B cell (primary cell): ENCODE data around the gene DIPK2A. TPM values are rescaled to one million over a fixed set of nuclear protein-coding genes. Genes with fewer than 3 reads are reported as not detected.

Experiments used
- ATAC-seq: fragments of 200-7000 bp; cut with Tn5 transposase; one replicate; pipeline ENCODE4 v1.10.0; 2021; ENCODE audit warnings: low read depth, mild to moderate bottlenecking, moderate number of reproducible peaks, moderate library complexity
- CTCF ChIA-PET: fragments of 350-600 bp; sonication (Branson Sonifier 250); formaldehyde crosslinking; loops from one replicate; lab custom pipeline; 2021; ENCODE audit warnings: antibody characterized with exemption, inconsistent platforms; lab: Charles Lee
- POLR2A ChIA-PET: fragments of 350-600 bp; sonication (Branson Sonifier 250); formaldehyde crosslinking; loops from one replicate; lab custom pipeline; 2021; ENCODE audit warnings: antibody characterized with exemption; lab: Charles Lee
- DNase-seq: peaks from one replicate; pipeline ENCODE4 v3.0.0; 2013
- H2AFZ ChIP-seq: 2 replicates; pipeline ENCODE4 v1.6.1; 2012; ENCODE audit warnings: mild to moderate bottlenecking, low read depth, low read length; ENCODE audit not compliant: insufficient read depth, poor library complexity, severe bottlenecking
- H3K27ac ChIP-seq, 2 donors: 1 replicate in 1 of 2; 2 replicates in 1 of 2; pipeline ENCODE4 v1.5.1; 2012 to 2013; ENCODE audit warnings: low read length in 2 of 2, mild to moderate bottlenecking in 2 of 2, moderate library complexity in 1 of 2
- H3K27me3 ChIP-seq, 4 experiments: fragments of 200-600 bp in 1 of 4; sonication (generic) in 1 of 4; replicated peaks in 1 of 4; 1 replicate in 2 of 4; 2 replicates in 2 of 4; pipeline versions ENCODE4 v1.6.1 to v1.7.0; 2013 to 2016; ENCODE audit warnings: low read length in 3 of 4, mild to moderate bottlenecking in 2 of 4, mixed read lengths in 1 of 4, moderate library complexity in 1 of 4; ENCODE audit not compliant: insufficient read depth in 4 of 4, control insufficient read depth in 3 of 4; ENCODE audit errors: control extremely low read depth in 1 of 4
- H3K36me3 ChIP-seq, 2 experiments: replicated peaks in 1 of 2; 1 replicate in 1 of 2; 2 replicates in 1 of 2; pipeline versions ENCODE4 v1.6.1 to v1.7.1; 2013; ENCODE audit warnings: low read length in 1 of 2; ENCODE audit not compliant: insufficient read depth in 2 of 2, control insufficient read depth in 1 of 2; ENCODE audit errors: control extremely low read depth in 1 of 2, extremely low read depth in 1 of 2
- H3K4me1 ChIP-seq, 2 donors: fragments of 200-600 bp in 1 of 2; sonication (generic) in 1 of 2; 1 replicate in 1 of 2; 2 replicates in 1 of 2; pipeline versions ENCODE4 v1.5.1 to v1.6.1; 2013 to 2017; ENCODE audit warnings: low read length in 2 of 2; ENCODE audit not compliant: control insufficient read depth in 2 of 2, insufficient read depth in 2 of 2
- H3K4me2 ChIP-seq: replicated peaks from 2 replicates; pipeline ENCODE3; 2012; ENCODE audit warnings: mild to moderate bottlenecking, low read depth, low read length; ENCODE audit not compliant: poor library complexity, severe bottlenecking
- H3K4me3 ChIP-seq, 5 experiments: fragments of 200-600 bp in 1 of 5; sonication (generic) in 1 of 5; 1 replicate in 3 of 5; 2 replicates in 2 of 5; pipeline versions ENCODE4 v1.5.1 to v1.7.0; 2011 to 2016; ENCODE audit warnings: low read length in 4 of 5, mild to moderate bottlenecking in 4 of 5, low read depth in 2 of 5, control low read depth in 1 of 5, moderate library complexity in 1 of 5; ENCODE audit not compliant: insufficient read depth in 1 of 5; ENCODE audit errors: control extremely low read depth in 1 of 5, extremely low read depth in 1 of 5
- H3K79me2 ChIP-seq: fragments of 200-600 bp; sonication (generic); one replicate; pipeline ENCODE4 v1.6.0; 2016; ENCODE audit warnings: low read length; ENCODE audit not compliant: control insufficient read depth, insufficient read depth
- H3K9ac ChIP-seq: fragments of 200-600 bp; sonication (generic); 2 replicates; pipeline ENCODE4 v1.6.1; 2017; ENCODE audit warnings: mild to moderate bottlenecking, low read length, moderate library complexity
- H3K9me3 ChIP-seq, 3 donors: one replicate each; pipeline versions ENCODE4 v1.6.1 to v1.7.1; 2013; ENCODE audit warnings: low read length in 2 of 3; ENCODE audit not compliant: control insufficient read depth in 2 of 3, insufficient read depth in 1 of 3; ENCODE audit errors: control extremely low read depth in 1 of 3
- H4K20me1 ChIP-seq: 2 replicates; pipeline ENCODE4 v1.6.0; 2012; ENCODE audit warnings: mild to moderate bottlenecking, low read length; ENCODE audit not compliant: insufficient read depth, control insufficient read depth, poor library complexity, severe bottlenecking
- H3K27ac Mint-ChIP-seq: one replicate; pipeline ENCODE4 v1.8.0; 2021; ENCODE audit warnings: mixed read lengths
- H3K27me3 Mint-ChIP-seq: one replicate; pipeline ENCODE4 v1.8.0; 2021; ENCODE audit warnings: mixed read lengths
- H3K4me1 Mint-ChIP-seq: one replicate; pipeline ENCODE4 v1.8.0; 2021; ENCODE audit warnings: mixed read lengths
- H3K4me3 Mint-ChIP-seq: one replicate; pipeline ENCODE4 v1.8.0; 2021; ENCODE audit warnings: mixed read lengths
- H3K9me3 Mint-ChIP-seq: one replicate; pipeline ENCODE4 v1.8.0; 2022; ENCODE audit warnings: mixed read lengths; ENCODE audit not compliant: insufficient read depth
- EZH2 ChIP-seq: IDR thresholded peaks from 2 replicates; pipeline ENCODE4 v1.6.1; 2012; ENCODE audit warnings: borderline replicate concordance, low read depth, mild to moderate bottlenecking, moderate library complexity, low read length; ENCODE audit not compliant: insufficient read depth, poor library complexity, severe bottlenecking
- WGBS: methylation state at CpG from one replicate; pipeline ENCODE4 v1.1.5; 2013; ENCODE audit warnings: missing lambda C conversion rate; ENCODE audit not compliant: insufficient coverage; 5-methylcytosine and 5-hydroxymethylcytosine counted together
- intact Hi-C: fragments of 100-400 bp; cut with micrococcal nuclease; formaldehyde crosslinking; loops from one replicate; pipeline ENCODE4 v1.10.0; 2022
- polyA minus RNA-seq: library from RNA; depleted of rRNA, polyadenylated mRNA; stranded (reverse); fragments of >200 nt; gene quantifications from 2 replicates; pipeline ENCODE4 v1.2.3, GENCODE V29; 2012
- polyA plus RNA-seq: library from polyadenylated mRNA; depleted of rRNA; stranded (reverse); fragments of >200 nt; gene quantifications from 2 replicates; pipeline ENCODE4 v1.2.3, GENCODE V29; 2012
- total RNA-seq, 2 donors: library from RNA; stranded (reverse); fragments of 120-200 nt in 1 of 2; gene quantifications; 1 replicate in 1 of 2; 2 replicates in 1 of 2; pipeline versions ENCODE4 v1.2.3 to v1.2.4, GENCODE V29; 2013 to 2022
- TF ChIP-seq, protein P1 (sequence below): fragments of 200-600 bp; IDR thresholded peaks from one replicate; pipeline ENCODE4 v1.8.0; 2022; ENCODE audit warnings: antibody characterized with exemption, mild to moderate bottlenecking

Gene DIPK2A, protein sequence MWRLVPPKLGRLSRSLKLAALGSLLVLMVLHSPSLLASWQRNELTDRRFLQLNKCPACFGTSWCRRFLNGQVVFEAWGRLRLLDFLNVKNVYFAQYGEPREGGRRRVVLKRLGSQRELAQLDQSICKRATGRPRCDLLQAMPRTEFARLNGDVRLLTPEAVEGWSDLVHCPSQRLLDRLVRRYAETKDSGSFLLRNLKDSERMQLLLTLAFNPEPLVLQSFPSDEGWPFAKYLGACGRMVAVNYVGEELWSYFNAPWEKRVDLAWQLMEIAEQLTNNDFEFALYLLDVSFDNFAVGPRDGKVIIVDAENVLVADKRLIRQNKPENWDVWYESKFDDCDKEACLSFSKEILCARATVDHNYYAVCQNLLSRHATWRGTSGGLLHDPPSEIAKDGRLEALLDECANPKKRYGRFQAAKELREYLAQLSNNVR
- total RNA-seq (49.6 and 55.3 TPM in 2 replicates), polyA plus RNA-seq (11.0 and 16.3 TPM in 2 replicates), polyA minus RNA-seq (87.8 and 117 TPM in 2 replicates)
- total RNA-seq (2013): 36.1 TPM

DNA sequence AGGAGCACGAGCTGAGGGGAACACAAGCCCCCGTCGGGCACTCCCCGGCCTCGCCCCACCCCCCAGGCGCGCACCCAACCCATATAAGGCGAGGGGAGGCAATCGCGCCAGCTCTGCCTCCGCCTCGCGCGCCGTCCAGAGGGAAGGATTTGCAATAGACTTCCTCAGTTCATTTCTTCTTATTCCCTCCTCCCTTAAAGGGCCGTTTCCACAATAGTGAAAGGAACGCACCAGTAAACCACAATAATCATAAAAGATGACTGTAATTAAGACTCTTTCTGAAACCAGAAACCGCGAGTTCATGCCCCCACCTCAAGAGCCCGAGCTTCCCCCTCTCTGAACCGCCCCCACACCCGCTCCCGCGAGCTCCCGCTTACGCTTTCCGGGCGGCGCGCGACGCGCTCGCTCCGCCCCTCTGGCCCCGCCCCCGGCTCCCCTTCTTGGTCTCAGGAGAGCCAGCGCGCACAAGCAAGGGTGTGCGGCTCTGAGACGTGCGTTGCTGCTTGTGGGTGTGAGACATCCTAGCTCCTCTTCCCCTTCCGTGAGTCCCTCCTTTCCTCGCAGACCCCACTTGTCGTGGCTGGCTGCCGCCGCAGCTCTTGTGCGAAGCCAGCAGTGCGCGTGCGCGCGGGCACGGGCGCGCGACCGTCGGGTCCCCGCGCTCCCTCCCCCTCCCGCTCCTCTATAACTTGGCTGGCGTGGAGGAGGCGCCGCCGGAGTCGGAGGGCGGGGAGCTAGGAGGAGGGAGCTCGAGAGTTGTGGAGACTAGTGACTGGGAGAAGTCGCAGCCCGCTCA lies at the start of gene DIPK2A:
TSS of gene DIPK2A (plus strand) at position 465 of the 796 bp plus-strand sequence. CDS start 510 bp downstream, outside the sequence.
- H3K4me3 ChIP-seq: peak within 1 kb of the TSS; percentile 84 to 94 (median 90)
- ATAC-seq: peak; percentile 69
- intact Hi-C loops: loop anchor here (1.0 to 10.0 kb wide), 13 partner anchors 15 to 1524 kb away; partner anchors contain the start of genes ATR, CHST2, PLS1 and SLC9A9

More for the DNA sequence above, at the start of gene DIPK2A:
- ChIA-PET POLR2A (interaction anchor here (0.5 to 2.9 kb wide), 12 partner anchors 8 to 1392 kb away, joined by 3 to 19 read pairs (median 4); partner anchors contain the start of gene U2SURP), CTCF (interaction anchor here (0.6 to 3.9 kb wide), 17 partner anchors 9 to 88 kb away, joined by 3 to 34 read pairs (median 6); no protein-coding TSS in a partner anchor)
- peak; percentile 97 for DNase-seq
- Histone ChIP-seq H3K27me3 (no peaks in the 10 kb centered on the region), H3K4me2 (peak within 1 kb of the TSS; percentile 92), H3K27ac (peak within 1 kb of the TSS; percentile 91 to 93), H4K20me1 (no peaks in the 10 kb centered on the region), H3K9ac (peak within 1 kb of the TSS; percentile 85), H2AFZ (peak within 1 kb of the TSS; percentile 90), H3K9me3 (no peaks in the 10 kb centered on the region), H3K79me2 (peaks cover 35% of the 10 kb centered on the region), H3K36me3 (no peaks in the 10 kb centered on the region), H3K4me1 (peaks cover 10 to 36% of the 10 kb centered on the region in 2 donors)
- peaks cover 3% of the 10 kb centered on the region for H3K27me3 Mint-ChIP-seq
- peaks cover 32% of the 10 kb centered on the region for H3K4me1 Mint-ChIP-seq
- under 1% methylated on average over 53 of the region's 71 CpGs for WGBS
- TF ChIP-seq, protein P1, sequence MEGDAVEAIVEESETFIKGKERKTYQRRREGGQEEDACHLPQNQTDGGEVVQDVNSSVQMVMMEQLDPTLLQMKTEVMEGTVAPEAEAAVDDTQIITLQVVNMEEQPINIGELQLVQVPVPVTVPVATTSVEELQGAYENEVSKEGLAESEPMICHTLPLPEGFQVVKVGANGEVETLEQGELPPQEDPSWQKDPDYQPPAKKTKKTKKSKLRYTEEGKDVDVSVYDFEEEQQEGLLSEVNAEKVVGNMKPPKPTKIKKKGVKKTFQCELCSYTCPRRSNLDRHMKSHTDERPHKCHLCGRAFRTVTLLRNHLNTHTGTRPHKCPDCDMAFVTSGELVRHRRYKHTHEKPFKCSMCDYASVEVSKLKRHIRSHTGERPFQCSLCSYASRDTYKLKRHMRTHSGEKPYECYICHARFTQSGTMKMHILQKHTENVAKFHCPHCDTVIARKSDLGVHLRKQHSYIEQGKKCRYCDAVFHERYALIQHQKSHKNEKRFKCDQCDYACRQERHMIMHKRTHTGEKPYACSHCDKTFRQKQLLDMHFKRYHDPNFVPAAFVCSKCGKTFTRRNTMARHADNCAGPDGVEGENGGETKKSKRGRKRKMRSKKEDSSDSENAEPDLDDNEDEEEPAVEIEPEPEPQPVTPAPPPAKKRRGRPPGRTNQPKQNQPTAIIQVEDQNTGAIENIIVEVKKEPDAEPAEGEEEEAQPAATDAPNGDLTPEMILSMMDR: no peak
- TF ChIP-seq EZH2: no peak
- peak within 1 kb of the TSS; percentile 96 for H3K27ac Mint-ChIP-seq
- H3K4me3 Mint-ChIP-seq: peak within 1 kb of the TSS; percentile 97
- H3K9me3 Mint-ChIP-seq: no peaks in the 10 kb centered on the region
